GM12873 (cell line): ENCODE results near the gene UBE2H.

Experiments used
- TF ChIP-seq, protein P1 (sequence below): IDR thresholded peaks from 2 replicates; pipeline ENCODE4 v1.5.1; 2012; ENCODE audit warnings: low read depth, mild to moderate bottlenecking, moderate library complexity, low read length, control low read depth; ENCODE audit not compliant: insufficient read depth; ENCODE audit errors: missing control alignments

The UBE2H gene

DNA sequence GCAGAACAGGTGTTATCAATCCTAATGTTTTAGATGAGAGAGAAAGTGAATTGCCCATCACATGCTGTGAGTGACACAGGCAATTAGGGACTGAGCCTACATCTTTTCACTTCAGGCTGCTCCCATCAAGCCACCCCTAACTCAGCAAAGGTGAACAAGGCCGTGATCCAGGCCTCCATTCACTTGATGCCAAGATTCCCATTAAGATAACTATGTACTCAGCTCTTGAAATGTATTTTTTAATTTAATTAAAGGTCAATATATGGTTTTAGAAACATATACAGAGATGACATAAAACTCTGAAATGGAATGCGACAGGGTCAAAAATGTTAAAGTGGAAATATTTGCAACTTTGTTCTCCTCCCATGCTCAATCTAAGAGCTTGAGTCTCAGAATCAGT is 27.9 kb upstream of the UBE2H start:
- TF ChIP-seq, protein P1, sequence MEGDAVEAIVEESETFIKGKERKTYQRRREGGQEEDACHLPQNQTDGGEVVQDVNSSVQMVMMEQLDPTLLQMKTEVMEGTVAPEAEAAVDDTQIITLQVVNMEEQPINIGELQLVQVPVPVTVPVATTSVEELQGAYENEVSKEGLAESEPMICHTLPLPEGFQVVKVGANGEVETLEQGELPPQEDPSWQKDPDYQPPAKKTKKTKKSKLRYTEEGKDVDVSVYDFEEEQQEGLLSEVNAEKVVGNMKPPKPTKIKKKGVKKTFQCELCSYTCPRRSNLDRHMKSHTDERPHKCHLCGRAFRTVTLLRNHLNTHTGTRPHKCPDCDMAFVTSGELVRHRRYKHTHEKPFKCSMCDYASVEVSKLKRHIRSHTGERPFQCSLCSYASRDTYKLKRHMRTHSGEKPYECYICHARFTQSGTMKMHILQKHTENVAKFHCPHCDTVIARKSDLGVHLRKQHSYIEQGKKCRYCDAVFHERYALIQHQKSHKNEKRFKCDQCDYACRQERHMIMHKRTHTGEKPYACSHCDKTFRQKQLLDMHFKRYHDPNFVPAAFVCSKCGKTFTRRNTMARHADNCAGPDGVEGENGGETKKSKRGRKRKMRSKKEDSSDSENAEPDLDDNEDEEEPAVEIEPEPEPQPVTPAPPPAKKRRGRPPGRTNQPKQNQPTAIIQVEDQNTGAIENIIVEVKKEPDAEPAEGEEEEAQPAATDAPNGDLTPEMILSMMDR: no peak

DNA sequence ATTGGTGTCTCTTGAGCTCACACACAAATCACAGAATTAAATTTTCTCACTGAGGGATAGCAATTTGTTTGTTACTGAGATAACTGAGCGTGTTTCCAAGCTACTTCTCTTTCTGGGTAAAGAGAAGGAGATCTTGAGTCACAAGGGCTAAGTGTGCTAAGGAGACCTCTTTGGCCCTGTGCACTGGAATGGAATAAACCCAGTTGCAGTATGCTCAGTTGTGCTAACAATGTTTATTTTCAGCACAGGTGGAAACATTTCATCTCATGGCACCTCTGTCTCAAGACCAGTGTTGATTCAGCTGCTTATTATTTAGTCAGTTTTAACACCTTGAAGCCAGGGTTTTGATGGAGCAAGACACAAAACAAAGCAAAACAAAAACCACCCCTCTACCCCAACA is 22.5 kb upstream of the UBE2H start:
- TF ChIP-seq, protein P1: no peak

DNA sequence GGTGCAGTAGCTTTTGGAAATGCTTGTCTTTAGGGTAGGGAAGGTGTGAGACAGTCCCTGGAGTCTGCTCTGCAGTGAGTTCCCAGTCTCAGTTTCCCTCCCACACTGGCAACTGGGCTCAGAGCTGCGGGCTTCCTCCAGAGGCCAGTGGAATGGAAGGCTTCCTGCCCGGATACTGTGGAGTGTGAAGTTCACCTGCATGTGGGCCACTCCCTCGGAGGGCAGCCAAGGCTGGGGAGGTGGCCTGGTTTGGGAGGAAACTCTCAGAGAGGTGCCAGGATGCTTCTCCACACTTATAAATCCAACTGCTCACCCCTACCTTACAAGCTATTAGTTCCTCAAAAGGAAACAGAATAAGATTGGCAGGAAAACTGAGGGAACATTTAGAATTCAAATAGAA is 18.1 kb upstream of the UBE2H start:
- TF ChIP-seq, protein P1: no peak

DNA sequence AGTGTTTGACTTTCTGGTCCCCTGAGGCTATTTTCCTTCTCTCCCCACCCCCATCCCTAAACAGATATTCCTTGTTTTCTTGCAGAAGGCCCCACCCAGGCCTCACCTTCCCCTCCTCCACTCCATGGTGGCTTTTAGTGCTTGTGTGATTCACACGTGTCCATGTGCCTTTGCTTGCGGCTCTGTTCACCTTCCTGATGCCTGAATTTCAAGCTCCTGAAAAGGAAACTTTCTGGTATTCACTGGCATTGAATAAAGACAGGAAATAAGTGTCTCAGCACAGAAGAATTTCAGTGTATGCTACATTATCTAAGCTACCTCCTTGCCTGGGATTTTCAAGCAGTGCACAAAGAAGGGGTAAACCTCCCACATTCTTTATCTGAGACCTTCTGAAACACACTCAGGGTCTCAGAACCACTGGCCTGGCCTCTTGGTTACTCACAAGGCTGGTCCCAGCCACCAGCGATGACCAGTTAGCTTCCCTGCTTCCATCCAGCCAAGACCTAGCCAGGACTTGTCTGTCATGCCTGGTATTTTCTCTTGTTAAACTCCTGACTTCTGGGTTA is 17.2 kb upstream of the UBE2H start:
- TF ChIP-seq, protein P1: no peak

DNA sequence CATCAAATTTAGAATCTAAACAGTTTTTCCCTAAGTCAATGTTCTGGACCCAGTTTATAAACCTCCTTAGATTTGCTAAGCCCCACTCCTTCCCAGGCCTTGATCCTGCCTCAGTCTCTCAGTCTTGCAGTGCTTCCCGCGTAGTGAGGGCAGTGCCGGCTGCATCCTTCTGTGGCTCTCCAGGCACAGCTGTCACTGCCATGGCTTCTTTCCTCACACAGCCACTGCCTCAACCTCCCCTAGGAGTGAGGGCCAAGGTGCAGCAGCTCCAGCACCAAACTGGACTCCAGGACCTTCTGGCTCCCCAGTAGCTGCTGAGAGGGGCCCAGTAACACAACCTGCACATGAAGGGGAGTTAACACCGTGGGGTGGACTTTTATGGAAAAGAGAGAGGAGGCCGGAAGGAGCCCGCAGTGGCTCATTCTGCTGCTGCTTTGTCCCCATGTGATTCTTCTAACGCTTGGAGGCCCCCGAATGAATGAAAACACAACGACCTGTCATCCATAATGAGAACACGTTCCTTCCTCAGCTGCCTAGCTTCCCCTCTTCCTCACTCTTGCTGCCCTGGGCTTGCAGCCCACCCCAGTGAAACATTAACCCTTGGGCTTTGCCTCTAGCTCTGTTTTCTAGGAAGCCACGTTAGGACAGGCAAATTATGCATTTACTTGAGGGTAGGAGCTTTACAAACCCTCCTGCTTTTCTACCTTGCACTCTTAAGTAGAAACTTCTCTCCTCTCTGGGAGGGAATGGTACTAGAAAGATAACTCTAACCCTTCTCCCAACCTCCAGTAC is 16.0 kb upstream of the UBE2H start:
- TF ChIP-seq, protein P1: no peak

DNA sequence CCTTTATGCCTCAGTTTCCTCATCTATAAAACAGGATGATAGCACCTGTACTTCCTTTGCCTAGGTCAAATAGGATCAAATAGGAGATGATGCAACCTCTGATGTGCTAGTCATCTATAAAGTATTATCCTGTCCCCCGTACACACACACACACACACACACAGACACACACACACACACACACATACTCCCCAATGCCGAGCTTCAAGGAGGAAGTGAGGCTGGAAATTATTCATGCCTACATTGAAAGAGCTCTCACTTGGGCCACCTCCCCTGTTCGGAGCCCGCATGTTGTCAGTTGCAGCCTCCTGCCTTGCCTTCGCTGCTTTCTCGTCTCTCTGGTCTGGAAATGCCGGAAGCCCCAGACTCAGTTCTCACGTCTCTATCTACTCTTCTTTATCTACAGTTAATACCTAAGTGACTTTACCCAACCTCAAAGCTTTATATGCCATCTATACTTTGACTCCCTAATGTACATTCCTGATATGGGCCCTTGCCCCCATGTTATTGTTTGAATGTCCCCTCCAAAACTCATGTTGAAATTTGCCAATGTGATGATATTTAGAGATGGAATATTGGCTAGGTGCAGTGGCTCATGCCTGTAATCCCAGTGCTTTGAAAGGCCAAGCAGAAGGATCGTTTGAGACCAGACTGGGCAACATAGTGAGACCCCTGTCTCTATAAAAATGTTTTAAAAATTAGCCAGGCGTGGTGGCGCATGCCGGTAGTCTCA is 6.9 kb upstream of the UBE2H start:
- TF ChIP-seq, protein P1: no peak

DNA sequence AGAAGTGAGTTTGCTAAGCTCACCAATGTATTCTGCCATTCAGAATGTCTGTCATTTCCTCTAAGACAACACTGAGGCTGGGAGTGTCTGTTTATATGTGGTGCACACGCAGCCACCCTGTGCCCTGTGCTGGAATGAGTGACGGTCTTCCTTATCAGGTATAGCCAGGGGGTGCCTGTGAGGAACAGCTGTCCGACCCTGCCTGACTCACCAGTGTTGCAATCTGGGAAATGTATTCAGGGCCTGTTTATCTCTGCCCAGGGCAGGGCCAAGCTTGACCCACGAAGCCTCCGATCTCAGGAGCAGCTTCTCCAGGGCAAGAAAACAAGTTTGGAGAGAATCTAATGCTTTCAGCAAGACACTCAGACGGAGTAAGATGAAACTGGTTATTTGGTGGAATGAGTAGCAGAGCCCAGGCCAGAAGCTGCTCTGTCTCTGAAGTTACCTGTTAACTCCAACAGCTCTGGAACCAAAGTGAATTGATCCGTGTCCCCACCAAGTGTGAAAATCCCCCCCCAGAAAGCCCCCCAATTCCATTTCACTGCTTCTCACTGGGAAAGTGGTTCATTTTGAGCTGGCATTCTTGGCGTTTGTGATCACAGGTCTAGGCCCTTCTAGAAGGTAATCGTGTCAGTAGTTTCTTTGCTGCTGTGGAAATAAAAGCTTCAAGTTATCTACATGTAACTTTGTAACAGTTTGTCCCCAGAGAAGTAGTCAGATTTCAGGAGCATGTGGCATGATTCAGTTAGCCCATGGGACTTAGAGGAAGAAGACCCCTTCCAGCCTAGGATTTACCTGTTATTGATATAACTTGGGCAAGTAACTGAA is 6.1 kb upstream of the UBE2H start:
- TF ChIP-seq, protein P1: no peak
